Measurements from ENCODE around the gene TMEM60. TPM values are rescaled to one million over a fixed set of nuclear protein-coding genes. Genes with fewer than 3 reads are reported as not detected.

TMEM60 gene
- total and polyA plus RNA-seq, 2 donors (not counting 3 experiments of a cell fraction or from before 2014, with no cell fraction given): 15.8 to 19.5 TPM

- no peak for FAIRE-seq
- peaks cover 0 to 1% of the 10 kb centered on the region in 2 experiments for H3K36me3 ChIP-seq (ENCODE audit: control insufficient read depth in 2 of 2, extremely low read depth in 1 of 2, insufficient read depth in 2 of 2, low read length in 2 of 2)
Observed at GRCh38 chr7:77778535-77778934, 19.7 kb downstream of the TMEM60 start.

GRCh38 chr7:77771901-77772300 lies 26.3 kb downstream of the TMEM60 start:
- dilution Hi-C loops (cut with MboI; ENCODE audit: extremely low pct_ligation_motif_present, low sequenced_read_pairs) (no loop called here), intact Hi-C loops (cut with micrococcal nuclease) (no loop called here)
- H3K27ac ChIP-seq (ENCODE audit: insufficient read depth, low read depth, low read length): no peak overlapping the region
- no peaks in the 10 kb centered on the region for H3K79me2 ChIP-seq (ENCODE audit: control insufficient read depth, insufficient read depth, low read length)
- TF ChIP-seq EZH2 (IDR thresholded peaks at IDR 0.05; ENCODE audit: borderline replicate concordance, low read depth, low read length, severe bottlenecking) (no peak), MYC (IDR thresholded peaks at IDR 0.05; ENCODE audit: low read depth, low read length) (no peak), POLR2A (IDR thresholded peaks at IDR 0.05; ENCODE audit: low read depth, low read length) (no peak), GATA2 (IDR thresholded peaks at IDR 0.05; ENCODE audit: insufficient read depth, insufficient read length, low read depth, low read length) (no peak), JUN (IDR thresholded peaks at IDR 0.05; ENCODE audit: borderline replicate concordance, insufficient read depth, insufficient read length, low read depth) (no peak), MAX (IDR thresholded peaks at IDR 0.05; ENCODE audit: insufficient read depth, insufficient read length) (no peak), POLR2AphosphoS5 (IDR thresholded peaks at IDR 0.05; ENCODE audit: insufficient read depth, low read depth, low read length) (no peak), CTCF (IDR thresholded peaks at IDR 0.05; ENCODE audit: extremely low read depth in 1 of 2, insufficient read depth in 1 of 2, low read depth in 1 of 2, low read length in 2 of 2) (no peak)
- DNase-seq (ENCODE audit: low read depth, low spot score) (no peak), FAIRE-seq (no peak)
- H4K20me1 ChIP-seq (replicated peaks; ENCODE audit: control insufficient read depth, extremely low read depth, insufficient read depth, low read length): peaks cover under 1% of the 10 kb centered on the region
- H3K4me3 ChIP-seq (replicated peaks in 1 of 3; ENCODE audit: insufficient read depth in 1 of 3, low read depth in 1 of 3, low read length in 3 of 3): no peak overlapping the region
- H3K27me3 ChIP-seq (ENCODE audit: control insufficient read depth in 2 of 2, insufficient read depth in 2 of 2, low read length in 2 of 2): no peaks in the 10 kb centered on the region
- no peaks in the 10 kb centered on the region for H3K4me1 ChIP-seq (ENCODE audit: control insufficient read depth, extremely low read depth, insufficient read depth, low read length)
- H3K9me1 ChIP-seq (replicated peaks; ENCODE audit: control insufficient read depth, extremely low read depth, insufficient read depth, low read length): no peaks in the 10 kb centered on the region
- BruUV-seq (replicated peaks): no TSS peak
- H3K9me3 ChIP-seq (replicated peaks; ENCODE audit: control insufficient read depth, insufficient read depth, low read length): no peaks in the 10 kb centered on the region
- no peaks in the 10 kb centered on the region for H3K36me3 ChIP-seq (ENCODE audit: control insufficient read depth in 2 of 2, extremely low read depth in 1 of 2, insufficient read depth in 2 of 2, low read length in 2 of 2)
- H2AFZ ChIP-seq (ENCODE audit: low read depth, low read length): no peak overlapping the region
- no peak overlapping the region for H3K4me2 ChIP-seq (ENCODE audit: insufficient read depth, low read length)
- POLR2A ChIA-PET: no interaction called here
- CTCF ChIA-PET: no interaction called here
- no peak overlapping the region for H3K9ac ChIP-seq (replicated peaks; ENCODE audit: extremely low read depth, insufficient read depth, low read length)

More at GRCh38 chr7:77778535-77778934, 19.7 kb downstream of the TMEM60 start:
- TF ChIP-seq POLR2A (IDR thresholded peaks at IDR 0.05; ENCODE audit: low read depth, low read length) (no peak), CTCF (IDR thresholded peaks at IDR 0.05; ENCODE audit: extremely low read depth in 1 of 2, insufficient read depth in 1 of 2, low read depth in 1 of 2, low read length in 2 of 2) (no peak)
- H3K4me3 ChIP-seq (replicated peaks in 1 of 3; ENCODE audit: insufficient read depth in 1 of 3, low read depth in 1 of 3, low read length in 3 of 3): no peak overlapping the region
- H3K79me2 ChIP-seq (ENCODE audit: control insufficient read depth, insufficient read depth, low read length): no peaks in the 10 kb centered on the region
- dilution Hi-C loops (cut with MboI; ENCODE audit: extremely low pct_ligation_motif_present, low sequenced_read_pairs) (no loop called here), intact Hi-C loops (cut with micrococcal nuclease) (no loop called here)
- no peak overlapping the region for H3K4me2 ChIP-seq (ENCODE audit: insufficient read depth, low read length)
- no peaks in the 10 kb centered on the region for H3K4me1 ChIP-seq (ENCODE audit: control insufficient read depth, extremely low read depth, insufficient read depth, low read length)
- no peak overlapping the region for H3K27ac ChIP-seq (ENCODE audit: insufficient read depth, low read depth, low read length)
- no peak overlapping the region for H3K9ac ChIP-seq (replicated peaks; ENCODE audit: extremely low read depth, insufficient read depth, low read length)
- H3K9me3 ChIP-seq (replicated peaks; ENCODE audit: control insufficient read depth, insufficient read depth, low read length): no peaks in the 10 kb centered on the region
- ChIA-PET CTCF (interaction anchor here (1.5 to 2.1 kb wide), 3 partner anchors 120 to 157 kb away, joined by 3 to 9 read pairs (median 7); no protein-coding TSS in a partner anchor), POLR2A (no interaction called here)
- H3K27me3 ChIP-seq (ENCODE audit: control insufficient read depth in 2 of 2, insufficient read depth in 2 of 2, low read length in 2 of 2): no peaks in the 10 kb centered on the region
- DNase-seq (ENCODE audit: low read depth, low spot score): no peak
- H2AFZ ChIP-seq (ENCODE audit: low read depth, low read length): no peak overlapping the region
- BruUV-seq (replicated peaks): no TSS peak
- H3K9me1 ChIP-seq (replicated peaks; ENCODE audit: control insufficient read depth, extremely low read depth, insufficient read depth, low read length): no peaks in the 10 kb centered on the region
- H4K20me1 ChIP-seq (replicated peaks; ENCODE audit: control insufficient read depth, extremely low read depth, insufficient read depth, low read length): peaks cover 2% of the 10 kb centered on the region
